GM12878 (cell line): ENCODE data around the gene KRTAP10-2. TPM values are rescaled to one million over a fixed set of nuclear protein-coding genes. Genes with fewer than 3 reads are reported as not detected.

Experiments used
- ATAC-seq: fragments of 200-7000 bp; cut with Tn5 transposase; 3 replicates; pipeline ENCODE4 v1.9.1; 2020; ENCODE audit warnings: mild to moderate bottlenecking, moderate library complexity
- BruUV-seq: library from RNA; stranded (reverse); fragments of 400-500 nt; replicated peaks from 2 replicates; lab custom pipeline; 2021; lab: Mats Ljungman, UMichigan
- CTCF ChIA-PET: fragments of 300-600 bp; sonication (Branson Sonifier 250); formaldehyde crosslinking; extraction: SDS; loops from one replicate; lab custom pipeline; 2021; ENCODE audit warnings: inconsistent platforms; lab: Yijun Ruan, JAX
- POLR2A ChIA-PET: fragments of 350-600 bp; formaldehyde crosslinking; extraction: SDS; loops from one replicate; lab custom pipeline; 2021; ENCODE audit warnings: inconsistent platforms; lab: Charles Lee
- RAD21 ChIA-PET: fragments of 300-600 bp; sonication (Branson Sonifier 250); formaldehyde crosslinking; loops from one replicate; lab custom pipeline; 2023; ENCODE audit warnings: antibody characterized with exemption; ENCODE audit not compliant: unreplicated experiment; lab: Charles Lee
- SMC1A ChIA-PET: fragments of 300-600 bp; sonication (Branson Sonifier 250); formaldehyde crosslinking; loops from one replicate; lab custom pipeline; 2023; ENCODE audit not compliant: unreplicated experiment, uncharacterized antibody; lab: Charles Lee
- DNase-seq: peaks from one replicate; pipeline ENCODE4 v3.0.0-alpha.2; 2011; ENCODE audit warnings: low read depth, low spot score
- FAIRE-seq: peaks from 3 replicates; lab custom pipeline; 2011; peaks lifted over from hg19 to GRCh38; lab: Jason Lieb, UNC
- H2AFZ ChIP-seq: 2 replicates; pipeline ENCODE4 v1.6.0; 2011; ENCODE audit warnings: low read depth, low read length, control low read depth; ENCODE audit not compliant: control insufficient read depth
- H3K27ac ChIP-seq: 2 replicates; pipeline ENCODE4 v1.5.1; 2011; ENCODE audit warnings: control low read depth; ENCODE audit not compliant: control insufficient read depth, insufficient read depth
- H3K27me3 ChIP-seq, 2 experiments: replicated peaks in 1 of 2; 2 replicates each; pipeline versions ENCODE4 v1.6.0 to v1.6.1; 2011; ENCODE audit warnings: low read length in 1 of 2; ENCODE audit not compliant: control insufficient read depth in 2 of 2, insufficient read depth in 2 of 2
- H3K36me3 ChIP-seq, 2 experiments: 2 replicates each; pipeline ENCODE4 v1.5.1; 2011; ENCODE audit warnings: low read length in 1 of 2; ENCODE audit not compliant: control insufficient read depth in 2 of 2, insufficient read depth in 2 of 2
- H3K4me1 ChIP-seq: 2 replicates; pipeline ENCODE4 v1.6.1; 2011; ENCODE audit warnings: mild to moderate bottlenecking, low read length, moderate library complexity, mixed read lengths; ENCODE audit not compliant: control insufficient read depth, insufficient read depth
- H3K4me2 ChIP-seq: 2 replicates; pipeline ENCODE4 v1.6.0; 2011; ENCODE audit warnings: control low read depth; ENCODE audit not compliant: control insufficient read depth, insufficient read depth
- H3K4me3 ChIP-seq: fragments of 200-600 bp; sonication (generic); 2 replicates; pipeline ENCODE4 v1.5.1; 2016
- H3K79me2 ChIP-seq: 2 replicates; pipeline ENCODE4 v1.6.0; 2011; ENCODE audit warnings: low read length; ENCODE audit not compliant: control insufficient read depth, insufficient read depth
- H3K9ac ChIP-seq: 2 replicates; pipeline ENCODE4 v1.8.0; 2011; ENCODE audit warnings: low read length, control low read depth, mixed read lengths; ENCODE audit not compliant: control insufficient read depth, insufficient read depth
- H3K9me3 ChIP-seq: replicated peaks from 3 replicates; pipeline ENCODE4 v1.5.1; 2011; ENCODE audit warnings: mild to moderate bottlenecking, low read length; ENCODE audit not compliant: control insufficient read depth, insufficient read depth
- H4K20me1 ChIP-seq: 2 replicates; pipeline ENCODE4 v1.6.0; 2011; ENCODE audit not compliant: control insufficient read depth, insufficient read depth
- CBX5 ChIP-seq: sonication (generic); IDR thresholded peaks from 2 replicates; pipeline ENCODE4 v1.6.1; 2016; ENCODE audit warnings: low read depth, moderate library complexity, mild to moderate bottlenecking, inconsistent platforms
- CHD1 ChIP-seq: IDR thresholded peaks from 2 replicates; pipeline ENCODE4 v1.6.1; 2012; ENCODE audit warnings: low read depth, low read length, improper control_type of control experiment
- FOXK2 ChIP-seq: fragments of 450-650 bp; IDR thresholded peaks from 2 replicates; pipeline ENCODE4 v1.6.1; 2017; ENCODE audit warnings: mild to moderate bottlenecking, moderate library complexity
- NBN ChIP-seq: fragments of 450-650 bp; IDR thresholded peaks from 2 replicates; pipeline ENCODE4 v1.6.1; 2016
- NFXL1 ChIP-seq: fragments of 450-650 bp; IDR thresholded peaks from 2 replicates; pipeline ENCODE4 v1.6.1; 2017; ENCODE audit warnings: antibody characterized with exemption, mild to moderate bottlenecking, borderline replicate concordance
- NR2C2 ChIP-seq: IDR thresholded peaks from 2 replicates; pipeline ENCODE4 v1.6.1; 2011; ENCODE audit warnings: borderline replicate concordance, low read depth; ENCODE audit not compliant: control insufficient read depth, insufficient read length
- NR2F1 ChIP-seq: fragments of 450-650 bp; conservative IDR thresholded peaks from 2 replicates; pipeline ENCODE4 v1.6.1; 2017; ENCODE audit warnings: mild to moderate bottlenecking
- RAD21 ChIP-seq: IDR thresholded peaks from 2 replicates; pipeline ENCODE4 v1.6.1; 2011; ENCODE audit warnings: mild to moderate bottlenecking, low read depth, low read length, moderate library complexity; ENCODE audit not compliant: insufficient read depth
- RELA ChIP-seq: fragments of 450-650 bp; IDR thresholded peaks from 2 replicates; pipeline ENCODE4 v1.8.0; 2014; ENCODE audit warnings: borderline replicate concordance; ENCODE audit not compliant: partially characterized antibody
- YBX1 ChIP-seq: fragments of 450-650 bp; IDR thresholded peaks from 2 replicates; pipeline ENCODE4 v1.6.1; 2016; ENCODE audit warnings: antibody characterized with exemption
- ZNF24 ChIP-seq: fragments of 450-650 bp; IDR thresholded peaks from 2 replicates; pipeline ENCODE4 v1.6.1; 2017; ENCODE audit warnings: antibody characterized with exemption, mild to moderate bottlenecking
- ZNF274 ChIP-seq: IDR thresholded peaks from one replicate; pipeline ENCODE4 v1.8.0; 2011; ENCODE audit not compliant: insufficient read length, insufficient read depth
- WGBS: methylation state at CpG from one replicate; pipeline ENCODE4 v1.1.6; 2016; ENCODE audit warnings: low lambda C conversion rate; ENCODE audit not compliant: insufficient replicate concordance, insufficient coverage; ENCODE audit errors: missing lambda C conversion rate; 5-methylcytosine and 5-hydroxymethylcytosine counted together
- in situ Hi-C: fragments of 300-500 bp; cut with MboI; formaldehyde crosslinking; loops from 9 replicates; pipeline ENCODE4 v1.14.3; 2018; ENCODE audit warnings: mixed read lengths
- intact Hi-C: fragments of 100-400 bp; cut with micrococcal nuclease; formaldehyde crosslinking; loops from one replicate; pipeline ENCODE4 v1.14.2; 2022; ENCODE audit not compliant: unreplicated experiment
- polyA plus RNA-seq, 11 experiments: library from polyadenylated mRNA; depleted of rRNA in 4 of 11; unstranded in 6 of 11; stranded (reverse) in 5 of 11; fragments of >200 nt; fragmentation: Nextera tagmentation in 4 of 11; fragmentation: Illumina TruSeq in 1 of 11; extraction: Ambion mirVana in 4 of 11; extraction: Trizol in 1 of 11; gene quantifications; 1 replicate in 1 of 11; 2 replicates in 10 of 11; pipeline versions ENCODE4 v1.2.1 to v1.2.3, GENCODE V29; 2011 to 2016; ENCODE audit warnings: inconsistent platforms in 2 of 11, missing spikeins in 2 of 11, low read depth in 1 of 11
- total RNA-seq, 4 experiments: library from RNA; depleted of rRNA in 3 of 4; stranded (reverse); fragments of >200 nt in 3 of 4; fragmentation: Illumina TruSeq in 1 of 4; extraction: Trizol in 1 of 4; gene quantifications; 2 replicates each; pipeline versions ENCODE4 v1.2.1 to v1.2.3, GENCODE V29; 2013 to 2021
- TF ChIP-seq, protein P1 (sequence below): fragments of 450-650 bp; IDR thresholded peaks from 2 replicates; pipeline ENCODE4 v1.6.1; 2017; ENCODE audit warnings: low read depth, mild to moderate bottlenecking, moderate library complexity
- TF ChIP-seq, protein P2 (sequence below): fragments of 150-350 bp; IDR thresholded peaks from 2 replicates; pipeline ENCODE4 v1.6.1; 2016; ENCODE audit warnings: low read depth, low read length

The KRTAP10-2 gene
- total and polyA plus RNA-seq, 10 of the 15 experiments (the other 5 are each of a cell fraction or from before 2014, with no cell fraction given) = not detected

DNA sequence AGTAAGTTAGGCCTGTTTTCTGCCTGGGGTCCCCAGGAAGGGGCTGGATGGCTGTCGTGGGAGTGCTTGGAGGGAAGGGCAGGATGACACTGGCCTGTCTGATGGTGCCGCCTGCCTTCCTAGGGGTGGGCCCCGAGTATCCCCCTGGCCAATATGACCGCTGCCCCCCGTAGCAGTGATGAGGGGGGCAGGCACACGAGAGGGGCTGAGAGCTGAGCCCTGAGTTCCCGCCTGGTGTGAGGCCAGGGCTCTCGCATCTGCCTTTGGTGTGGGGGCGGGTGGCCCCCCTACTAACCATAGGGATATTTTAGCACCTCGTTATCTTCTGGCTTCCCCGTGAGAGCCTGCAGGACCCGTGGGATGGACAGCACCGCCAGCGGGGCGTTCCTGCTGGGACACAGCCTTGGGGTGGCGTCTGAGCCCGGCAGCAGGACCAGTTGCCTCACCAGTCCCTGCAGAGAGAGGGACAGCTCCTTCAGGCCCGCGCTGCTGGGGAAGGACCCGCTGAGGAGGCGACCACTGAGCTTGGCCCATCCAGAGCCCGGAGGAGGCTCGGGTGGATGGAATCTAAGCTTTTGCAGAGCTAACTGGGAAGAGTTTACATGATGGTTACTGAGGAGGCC, 21.7 kb downstream of the KRTAP10-2 start:
- Histone ChIP-seq H3K27me3 (no peaks in the 10 kb centered on the region), H3K4me3 (no peak overlapping the region), H4K20me1 (no peaks in the 10 kb centered on the region), H3K4me1 (no peaks in the 10 kb centered on the region), H3K27ac (no peak overlapping the region), H3K36me3 (no peaks in the 10 kb centered on the region), H2AFZ (no peak overlapping the region), H3K4me2 (no peak overlapping the region), H3K9ac (no peak overlapping the region), H3K79me2 (no peaks in the 10 kb centered on the region), H3K9me3 (no peaks in the 10 kb centered on the region; the same call in 2 of the 3 replicates)
- intact Hi-C loops = no loop called here
- FAIRE-seq = no peak
- ChIA-PET RAD21 (no interaction called here), POLR2A (no interaction called here), SMC1A (no interaction called here), CTCF (no interaction called here)
- in situ Hi-C loops = no loop called here
- WGBS = 36% methylated on average over 23 of the region's 23 CpGs
- ATAC-seq = no peak
- no TSS peak for BruUV-seq
- TF ChIP-seq RELA = no peak
- TF ChIP-seq YBX1 = no peak
- TF ChIP-seq, protein P1, sequence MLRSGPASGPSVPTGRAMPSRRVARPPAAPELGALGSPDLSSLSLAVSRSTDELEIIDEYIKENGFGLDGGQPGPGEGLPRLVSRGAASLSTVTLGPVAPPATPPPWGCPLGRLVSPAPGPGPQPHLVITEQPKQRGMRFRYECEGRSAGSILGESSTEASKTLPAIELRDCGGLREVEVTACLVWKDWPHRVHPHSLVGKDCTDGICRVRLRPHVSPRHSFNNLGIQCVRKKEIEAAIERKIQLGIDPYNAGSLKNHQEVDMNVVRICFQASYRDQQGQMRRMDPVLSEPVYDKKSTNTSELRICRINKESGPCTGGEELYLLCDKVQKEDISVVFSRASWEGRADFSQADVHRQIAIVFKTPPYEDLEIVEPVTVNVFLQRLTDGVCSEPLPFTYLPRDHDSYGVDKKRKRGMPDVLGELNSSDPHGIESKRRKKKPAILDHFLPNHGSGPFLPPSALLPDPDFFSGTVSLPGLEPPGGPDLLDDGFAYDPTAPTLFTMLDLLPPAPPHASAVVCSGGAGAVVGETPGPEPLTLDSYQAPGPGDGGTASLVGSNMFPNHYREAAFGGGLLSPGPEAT = no peak
- TF ChIP-seq NBN = no peak
- no peak for TF ChIP-seq ZNF274
- no peak for TF ChIP-seq CBX5
- no peak for TF ChIP-seq RAD21
- no peak for TF ChIP-seq ZNF24
- no peak for TF ChIP-seq NFXL1
- TF ChIP-seq NR2C2 = no peak
- no peak for TF ChIP-seq NR2F1
- TF ChIP-seq CHD1 = no peak
- TF ChIP-seq, protein P2, sequence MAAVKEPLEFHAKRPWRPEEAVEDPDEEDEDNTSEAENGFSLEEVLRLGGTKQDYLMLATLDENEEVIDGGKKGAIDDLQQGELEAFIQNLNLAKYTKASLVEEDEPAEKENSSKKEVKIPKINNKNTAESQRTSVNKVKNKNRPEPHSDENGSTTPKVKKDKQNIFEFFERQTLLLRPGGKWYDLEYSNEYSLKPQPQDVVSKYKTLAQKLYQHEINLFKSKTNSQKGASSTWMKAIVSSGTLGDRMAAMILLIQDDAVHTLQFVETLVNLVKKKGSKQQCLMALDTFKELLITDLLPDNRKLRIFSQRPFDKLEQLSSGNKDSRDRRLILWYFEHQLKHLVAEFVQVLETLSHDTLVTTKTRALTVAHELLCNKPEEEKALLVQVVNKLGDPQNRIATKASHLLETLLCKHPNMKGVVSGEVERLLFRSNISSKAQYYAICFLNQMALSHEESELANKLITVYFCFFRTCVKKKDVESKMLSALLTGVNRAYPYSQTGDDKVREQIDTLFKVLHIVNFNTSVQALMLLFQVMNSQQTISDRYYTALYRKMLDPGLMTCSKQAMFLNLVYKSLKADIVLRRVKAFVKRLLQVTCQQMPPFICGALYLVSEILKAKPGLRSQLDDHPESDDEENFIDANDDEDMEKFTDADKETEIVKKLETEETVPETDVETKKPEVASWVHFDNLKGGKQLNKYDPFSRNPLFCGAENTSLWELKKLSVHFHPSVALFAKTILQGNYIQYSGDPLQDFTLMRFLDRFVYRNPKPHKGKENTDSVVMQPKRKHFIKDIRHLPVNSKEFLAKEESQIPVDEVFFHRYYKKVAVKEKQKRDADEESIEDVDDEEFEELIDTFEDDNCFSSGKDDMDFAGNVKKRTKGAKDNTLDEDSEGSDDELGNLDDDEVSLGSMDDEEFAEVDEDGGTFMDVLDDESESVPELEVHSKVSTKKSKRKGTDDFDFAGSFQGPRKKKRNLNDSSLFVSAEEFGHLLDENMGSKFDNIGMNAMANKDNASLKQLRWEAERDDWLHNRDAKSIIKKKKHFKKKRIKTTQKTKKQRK = no peak
- TF ChIP-seq FOXK2 = no peak
- no peak for DNase-seq
